HG03066 (cell line): Measurements from ENCODE around the gene COMP.

Experiments used
- ATAC-seq: cut with Tn5 transposase; IDR thresholded peaks from one replicate; pipeline ENCODE4 v1.9.1; 2021; ENCODE audit warnings: low read depth; ENCODE audit not compliant: unreplicated experiment

COMP gene

DNA sequence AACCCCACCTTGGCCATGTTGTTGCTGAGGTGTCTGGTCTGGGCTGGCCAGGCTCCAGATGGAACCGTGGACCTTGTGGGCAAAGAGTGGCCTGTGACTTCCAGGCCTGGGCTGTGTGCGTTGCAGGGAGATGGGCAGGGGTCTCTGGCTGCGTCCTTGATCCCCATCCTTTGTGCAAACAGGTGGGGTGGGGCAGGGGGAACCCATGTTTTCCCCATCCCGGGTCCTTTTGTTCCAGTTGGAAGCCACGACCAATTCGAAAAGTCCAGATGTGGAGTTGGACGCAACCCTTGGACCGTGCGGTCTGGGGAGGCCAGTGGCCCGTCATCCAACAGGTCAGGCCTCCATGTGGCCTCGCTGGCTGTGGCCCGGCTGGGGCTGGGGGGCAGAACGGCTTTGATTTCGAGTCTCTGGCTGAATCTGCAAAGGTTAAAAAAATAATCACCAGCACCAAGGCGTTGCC, 13.1 kb upstream of the COMP start:
- no peak for ATAC-seq

GRCh38 chr19:18803550-18804138, 12.5 kb upstream of the COMP start:
- ATAC-seq, result no peak

DNA sequence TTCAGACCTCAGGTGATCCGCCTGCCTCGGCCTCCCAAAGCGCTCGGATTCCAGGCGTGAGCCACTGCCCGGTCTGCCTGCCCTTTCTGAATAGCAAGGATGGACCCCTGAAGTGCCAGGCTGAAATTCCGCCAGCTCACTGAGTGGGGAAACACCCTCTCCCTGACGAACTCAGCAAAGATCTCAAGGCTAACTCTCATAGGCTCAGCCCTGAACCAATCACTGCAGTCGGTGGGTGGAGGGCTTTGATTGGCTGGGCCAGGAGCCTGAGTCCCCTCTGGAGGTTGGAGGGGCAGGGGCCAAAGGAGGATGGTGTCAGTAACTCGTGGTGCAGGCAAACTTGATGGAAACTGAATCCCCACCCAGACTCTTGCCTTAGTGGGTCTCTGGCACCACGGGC, 11.2 kb upstream of the COMP start:
- ATAC-seq, result no peak

GRCh38 chr19:18800636-18801035, 9.5 kb upstream of the COMP start:
- ATAC-seq, result no peak

DNA sequence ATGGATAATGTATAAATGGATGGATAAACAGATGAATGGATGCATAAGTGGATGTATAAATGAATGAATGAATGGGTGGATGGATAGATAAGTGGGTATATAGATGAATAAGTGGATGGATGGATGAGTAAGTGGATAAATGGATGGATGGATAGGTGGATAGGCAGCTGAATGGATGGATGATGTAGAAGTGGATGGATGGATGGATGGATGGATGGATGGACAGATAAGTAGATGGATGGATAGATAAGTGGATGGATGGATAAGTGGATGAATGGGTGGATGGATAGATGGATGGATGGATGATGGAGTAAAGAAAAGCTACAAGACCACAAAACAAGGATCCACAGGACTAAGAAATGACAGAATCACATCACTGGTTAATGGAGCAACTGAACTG, 9.0 kb upstream of the COMP start:
- no peak for ATAC-seq

GRCh38 chr19:18799389-18799970, 8.4 kb upstream of the COMP start:
- no peak for ATAC-seq

DNA sequence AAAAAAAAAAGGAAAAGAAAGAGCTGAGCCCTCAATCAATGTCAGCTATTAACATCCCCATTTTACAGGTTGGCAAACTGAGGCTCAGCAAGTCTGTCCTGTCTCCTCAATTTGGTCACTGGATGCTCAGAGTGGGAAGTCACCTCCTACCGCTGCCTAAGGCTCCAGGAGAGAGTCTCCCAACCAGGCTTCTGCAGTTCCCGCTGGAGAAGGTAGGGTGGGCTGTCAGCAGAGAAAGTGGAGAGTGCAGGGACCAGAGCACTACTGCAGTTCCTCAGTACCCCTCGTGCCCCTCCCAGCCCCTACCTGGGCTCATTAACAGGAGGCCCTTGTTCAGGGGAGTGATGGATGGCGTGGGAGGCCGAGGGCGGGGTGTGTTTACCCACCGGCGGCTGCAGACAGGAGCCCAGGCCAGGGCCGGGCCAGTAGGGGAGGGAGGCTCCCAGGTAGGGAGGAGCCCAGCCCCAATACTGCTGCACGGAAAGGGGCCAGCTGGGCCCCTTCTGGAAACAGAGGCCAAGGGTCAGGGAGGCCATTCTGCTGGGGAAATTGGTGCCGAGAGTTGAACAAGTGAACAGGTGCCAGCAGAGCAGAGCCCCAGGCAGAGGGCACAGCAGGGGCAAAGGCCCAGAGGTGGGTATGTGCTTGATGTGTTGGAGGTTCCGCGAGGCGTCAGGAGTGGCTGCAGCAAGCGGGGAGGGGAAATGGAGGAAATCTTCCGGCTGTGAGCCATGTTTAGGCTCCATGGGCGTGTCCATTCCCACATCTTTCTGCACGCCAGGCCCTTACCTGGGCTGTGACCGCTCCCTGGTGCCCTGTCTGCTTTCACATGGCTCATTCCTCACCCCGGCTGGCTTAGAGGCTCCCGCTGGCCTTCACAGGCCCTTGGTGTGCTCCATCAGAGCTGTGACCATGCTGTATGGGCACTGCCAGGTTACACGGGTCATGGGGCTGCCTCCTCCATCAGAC, 7.6 kb upstream of the COMP start:
- ATAC-seq, result no peak

DNA sequence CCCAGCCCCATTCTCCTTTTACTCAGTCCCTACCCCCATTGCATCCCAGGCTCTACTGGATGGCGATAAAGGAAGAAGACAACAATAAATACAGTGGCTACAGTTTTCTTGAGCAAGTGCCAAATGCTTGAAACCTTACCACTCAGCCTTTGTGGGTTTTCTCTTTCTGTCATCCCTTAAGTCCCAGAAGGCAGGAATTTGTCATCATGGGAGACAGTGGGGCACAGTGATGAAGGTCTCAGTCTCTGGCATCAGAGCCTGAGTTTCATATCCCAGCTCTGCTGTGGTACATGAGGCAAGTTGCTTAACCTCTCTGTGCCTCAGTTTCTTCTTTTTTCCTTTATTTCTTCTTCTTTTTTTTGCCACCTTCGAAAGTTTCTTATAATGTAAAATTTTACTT, 5.1 kb upstream of the COMP start:
- ATAC-seq, result no peak

DNA sequence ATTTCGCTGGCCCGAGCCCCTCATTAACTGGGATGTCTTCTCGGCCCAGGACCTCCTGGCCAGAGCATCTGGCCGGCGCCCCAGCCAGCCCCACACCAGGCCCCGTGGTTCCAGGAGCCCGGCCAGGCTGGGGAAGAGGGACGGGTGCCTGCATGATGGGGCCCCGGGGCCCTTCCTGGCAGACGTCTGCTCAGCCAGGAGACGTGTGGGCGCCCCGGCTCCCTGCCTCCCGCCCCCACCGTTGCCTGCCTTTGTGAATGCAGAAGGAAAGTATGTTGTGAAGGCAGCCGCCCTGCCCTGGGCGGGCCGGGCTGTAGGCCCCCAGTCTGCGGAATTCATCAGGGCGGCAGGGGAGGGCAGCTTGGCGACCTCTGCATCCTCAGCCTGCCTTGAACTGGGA, 4.4 kb upstream of the COMP start:
- no peak for ATAC-seq

DNA sequence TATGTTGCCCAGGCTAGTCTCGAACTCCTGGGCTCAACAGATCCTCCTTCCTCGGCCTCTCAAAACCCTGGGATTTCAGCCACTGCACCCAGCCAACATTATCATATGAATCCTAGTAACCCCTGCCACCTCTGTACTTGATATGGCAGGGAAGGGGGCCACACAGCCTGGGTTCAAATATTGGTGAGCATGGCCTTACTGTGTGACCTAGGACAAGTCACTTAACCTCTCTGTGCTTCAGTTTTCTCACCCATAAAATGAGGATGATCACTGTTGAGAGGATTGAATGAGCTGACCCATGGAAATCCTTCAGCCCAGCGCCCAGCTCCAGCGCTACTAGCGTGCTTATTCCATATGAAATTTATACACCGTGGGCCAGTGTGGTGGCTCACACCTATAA, 3.6 kb upstream of the COMP start:
- no peak for ATAC-seq

- ATAC-seq, result no peak
These were observed 2.9 kb upstream of the COMP start for GRCh38 chr19:18794029-18794313.

GRCh38 chr19:18793144-18794028, 2.3 kb upstream of the COMP start:
- ATAC-seq, result no peak

GRCh38 chr19:18792661-18793060, 1.6 kb upstream of the COMP start:
- no peak for ATAC-seq

DNA sequence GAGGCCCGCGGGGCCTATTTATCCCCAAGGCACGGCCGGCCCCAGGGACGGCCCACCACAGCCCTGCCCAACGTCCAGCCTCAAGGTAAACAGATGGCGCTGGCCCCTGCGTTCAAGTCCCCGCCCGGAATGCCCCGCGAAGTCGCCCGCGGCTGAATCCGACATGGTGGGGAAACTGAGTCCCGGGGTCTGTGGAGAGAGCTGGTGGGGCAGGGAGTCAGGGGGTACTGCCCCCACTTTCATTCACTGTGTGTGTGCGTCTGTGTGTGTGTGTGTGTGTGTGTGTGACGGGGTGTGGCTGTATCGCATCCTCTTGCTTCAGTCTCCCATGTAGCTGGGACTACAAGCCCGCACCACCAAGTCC, 192 bp upstream of the COMP start:
- no peak for ATAC-seq

DNA sequence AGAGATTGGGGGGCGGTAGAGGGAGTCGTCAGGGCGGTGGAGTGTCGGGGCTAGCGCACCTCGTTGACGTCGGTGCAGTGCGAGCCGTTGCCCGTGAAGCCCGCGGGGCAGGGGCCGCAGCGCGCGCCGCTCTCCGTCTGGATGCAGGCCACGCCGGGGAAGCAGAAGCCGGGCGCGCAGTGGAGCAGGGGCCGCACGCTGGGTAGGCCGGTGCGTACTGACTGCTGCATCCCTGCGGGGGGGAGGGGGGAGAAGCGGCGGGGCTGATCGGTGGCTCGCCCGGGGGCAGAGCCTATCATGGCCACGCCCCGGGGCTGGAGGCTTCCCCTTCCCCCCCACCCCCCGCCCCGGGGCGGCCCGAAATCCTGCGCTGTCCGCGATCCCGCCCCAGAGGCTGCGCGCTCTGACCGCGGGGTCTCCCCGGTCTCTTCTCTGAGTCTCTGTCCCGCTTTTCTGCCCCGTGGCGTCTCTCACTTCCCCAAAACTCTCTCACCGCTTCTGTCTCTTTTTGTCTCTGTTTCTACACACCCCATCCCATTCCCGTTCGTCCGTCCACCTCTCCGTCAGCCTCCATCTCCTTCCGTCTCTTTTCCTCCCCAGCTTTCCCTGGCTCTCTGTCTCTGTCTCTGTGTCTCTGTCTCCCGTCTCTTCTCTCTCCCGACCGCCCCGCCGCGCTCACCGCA, 1.1 kb downstream of the COMP start:
- no peak for ATAC-seq

DNA sequence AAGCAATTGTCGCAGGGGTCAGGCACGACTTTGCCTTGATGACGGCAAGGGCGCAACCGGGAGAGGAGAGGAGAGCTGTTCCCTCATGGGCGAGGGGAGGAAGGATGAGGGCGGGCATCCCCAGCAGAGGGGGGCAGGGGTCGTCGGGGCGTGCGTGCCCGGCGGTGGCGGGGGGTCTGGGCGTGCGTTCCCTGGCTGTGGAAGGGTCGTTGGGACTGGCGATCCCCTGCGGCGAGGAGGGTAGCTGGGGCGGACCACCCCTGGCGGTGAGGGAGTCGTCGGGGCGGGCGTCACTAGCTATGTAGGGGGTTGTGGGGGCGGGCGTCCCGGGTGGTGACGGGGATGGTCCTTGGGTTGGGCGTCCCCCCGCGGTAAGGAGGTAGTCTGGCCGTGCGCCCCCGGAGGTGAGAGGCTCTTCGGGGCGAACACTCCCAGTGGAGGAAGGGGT, 1.7 kb downstream of the COMP start:
- no peak for ATAC-seq

DNA sequence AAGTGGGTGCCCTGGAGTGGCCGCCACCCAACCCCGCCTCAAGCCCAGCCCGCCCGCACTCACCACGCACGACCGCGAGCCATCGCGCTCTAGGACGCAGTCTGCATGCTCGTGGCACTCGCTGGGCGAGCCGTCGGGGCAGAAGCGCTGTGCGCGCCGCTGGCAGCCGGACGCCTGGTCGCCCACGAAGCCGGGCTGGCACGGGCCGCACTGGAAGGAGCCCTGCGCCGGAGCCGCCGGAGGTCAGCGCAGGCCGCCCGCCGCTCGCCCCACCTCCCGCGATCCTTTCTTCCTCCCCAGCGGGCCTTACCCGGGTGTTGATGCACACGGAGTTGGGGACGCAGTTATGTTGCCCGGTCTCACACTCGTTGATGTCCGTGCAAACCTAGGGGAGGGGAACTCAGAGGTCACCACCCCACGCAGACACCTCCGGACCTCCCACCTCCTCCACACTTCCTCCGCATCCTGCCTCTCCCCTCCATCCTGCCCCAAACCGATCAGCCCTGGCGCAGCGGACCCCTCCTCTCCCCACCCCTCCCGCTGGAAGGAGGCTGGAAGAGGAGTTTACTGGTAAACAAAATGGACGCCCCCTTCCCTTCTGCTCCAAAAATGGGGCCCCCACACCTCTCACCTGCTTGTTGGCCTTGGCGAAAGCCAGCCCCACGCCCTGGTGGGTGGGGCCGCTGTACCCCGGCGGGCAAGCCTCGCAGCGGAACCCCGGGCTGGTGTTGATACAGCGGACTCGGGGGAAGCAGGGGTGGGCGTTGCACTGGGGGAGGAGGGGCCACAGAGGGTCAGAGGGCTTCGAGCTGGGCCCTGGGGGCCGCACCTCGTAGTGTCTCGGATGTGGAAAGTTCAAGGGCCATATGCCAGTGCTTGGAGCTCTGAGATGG, 2.3 kb downstream of the COMP start:
- no peak for ATAC-seq

DNA sequence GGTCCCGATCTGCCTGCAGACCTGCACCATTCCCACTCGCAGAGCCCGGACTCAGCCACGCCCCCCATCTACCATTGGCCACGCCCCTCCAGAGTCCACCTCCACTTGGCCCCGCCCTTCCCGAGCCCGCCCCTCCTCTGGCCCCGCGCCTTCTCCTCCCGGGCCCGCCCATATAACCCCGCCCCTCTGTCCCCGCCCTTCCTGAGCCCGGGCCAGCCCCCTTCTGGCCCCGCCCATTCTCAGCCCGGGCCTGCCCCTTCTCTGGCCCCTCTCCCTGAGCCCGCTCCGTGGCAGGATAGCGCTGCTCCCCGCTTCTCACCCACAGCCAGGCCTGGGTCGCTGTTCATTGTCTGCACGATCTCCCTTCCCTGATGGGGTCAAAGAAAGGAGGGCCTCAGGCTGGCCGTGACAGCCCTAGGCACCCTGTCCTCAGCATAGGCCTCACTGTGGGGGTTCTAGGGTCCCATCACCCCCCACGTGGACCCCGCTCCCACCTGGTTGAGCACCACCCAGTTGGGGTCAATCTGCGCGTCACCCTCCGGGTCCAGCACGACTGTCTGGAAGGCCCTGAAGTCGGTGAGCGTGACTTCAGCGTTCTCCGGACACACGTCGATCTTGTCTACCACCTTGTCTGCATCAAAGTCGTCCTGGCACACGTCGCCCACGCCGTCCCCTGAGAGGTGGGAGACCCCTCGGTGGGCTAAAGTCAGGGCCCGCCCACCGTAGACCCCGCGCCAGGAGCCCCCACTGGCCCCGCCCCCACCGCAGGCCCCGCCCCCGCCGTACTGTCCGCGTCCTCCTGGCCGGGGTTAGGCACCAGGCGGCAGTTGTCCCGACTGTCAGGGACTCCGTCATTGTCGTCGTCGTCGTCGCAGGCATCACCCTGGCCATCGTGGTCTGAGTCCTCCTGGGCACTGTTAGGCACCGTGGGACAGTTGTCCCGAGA, 5.7 kb downstream of the COMP start:
- ATAC-seq, result no peak
